Kidney (tissue), 14 donors: ENCODE measurements around the gene CCDC192. TPM values are rescaled to one million over a fixed set of nuclear protein-coding genes. Genes with fewer than 3 reads are reported as not detected.

Source experiments
- DNase-seq, 5 donors: peaks; one replicate each; pipeline ENCODE4 v3.0.0-alpha.2; 2013 to 2020
- FAIRE-seq: peaks from 2 replicates; lab custom pipeline; 2012; peaks lifted over from hg19 to GRCh38; lab: Jason Lieb, UNC
- H3K27ac ChIP-seq, 2 donors: one replicate each; pipeline ENCODE4 v1.7.0; 2013; ENCODE audit warnings: low read depth in 2 of 2, low read length in 2 of 2, inconsistent platforms in 1 of 2
- H3K27me3 ChIP-seq: one replicate; pipeline ENCODE4 v1.7.1; 2013; ENCODE audit warnings: low read length, inconsistent platforms; ENCODE audit not compliant: control insufficient read depth, insufficient read depth
- H3K36me3 ChIP-seq, 3 donors: one replicate each; pipeline versions ENCODE4 v1.7.0 to v1.7.1; 2013; ENCODE audit warnings: low read length in 3 of 3, control low read depth in 1 of 3, inconsistent platforms in 1 of 3; ENCODE audit not compliant: insufficient read depth in 3 of 3, control insufficient read depth in 2 of 3
- H3K4me1 ChIP-seq, 3 donors: one replicate each; pipeline versions ENCODE4 v1.7.0 to v1.7.1; 2013; ENCODE audit warnings: low read length in 3 of 3, inconsistent platforms in 1 of 3, low read depth in 1 of 3; ENCODE audit not compliant: control insufficient read depth in 2 of 3, insufficient read depth in 2 of 3
- H3K4me3 ChIP-seq, 3 donors: one replicate each; pipeline versions ENCODE4 v1.7.0 to v1.8.1; 2013; ENCODE audit warnings: low read length in 3 of 3, control low read depth in 1 of 3, inconsistent platforms in 1 of 3
- H3K9ac ChIP-seq, 3 donors: one replicate each; pipeline versions ENCODE4 v1.7.0 to v1.7.1; 2013; ENCODE audit warnings: low read length in 3 of 3, control low read depth in 1 of 3, inconsistent platforms in 1 of 3
- H3K9me3 ChIP-seq, 3 donors: one replicate each; pipeline versions ENCODE4 v1.7.0 to v1.7.1; 2013; ENCODE audit warnings: low read length in 3 of 3, control low read depth in 1 of 3, inconsistent platforms in 1 of 3; ENCODE audit not compliant: control insufficient read depth in 2 of 3, insufficient read depth in 1 of 3
- intact Hi-C: fragments of 100-400 bp; cut with DNase I; formaldehyde crosslinking; loops from one replicate; pipeline ENCODE4 v1.11.1; 2022
- polyA plus RNA-seq: library from polyadenylated mRNA; stranded (reverse); fragments of 350-450 nt; fragmentation: Illumina TruSeq; extraction: RNeasy Lipid Tissue Mini Kit (QIAGEN cat#74804); gene quantifications from one replicate; pipeline ENCODE4 v1.2.3, GENCODE V29; 2014; ENCODE audit warnings: low read depth, low replicate concordance; ENCODE audit not compliant: insufficient read depth
- total RNA-seq: library from RNA; stranded (reverse); fragmentation: NEBNext Ultra II Directional; extraction: Animal tissue kit (Norgen Biotek cat#: 25700); gene quantifications from one replicate; pipeline ENCODE4 v1.2.1, GENCODE V29; 2021
- TF ChIP-seq, protein P1 (sequence below): IDR thresholded peaks from 3 replicates; pipeline ENCODE4 v1.5.1; 2012; ENCODE audit warnings: mild to moderate bottlenecking, moderate library complexity, borderline replicate concordance; ENCODE audit not compliant: insufficient read depth; ENCODE audit errors: extremely low read depth
- donor health status: control.
- donor health status: control.
- donor health status: control.
- donor health status: control.
- donor health status: control.
- donor health status: DM: yes; HTN: yes; CAD: no.
- donor health status: Normal renal cell carcinoma (clear cell type).

CCDC192 gene
- total and polyA plus RNA-seq, 2 donors from 2014 or later, result not detected

DNA sequence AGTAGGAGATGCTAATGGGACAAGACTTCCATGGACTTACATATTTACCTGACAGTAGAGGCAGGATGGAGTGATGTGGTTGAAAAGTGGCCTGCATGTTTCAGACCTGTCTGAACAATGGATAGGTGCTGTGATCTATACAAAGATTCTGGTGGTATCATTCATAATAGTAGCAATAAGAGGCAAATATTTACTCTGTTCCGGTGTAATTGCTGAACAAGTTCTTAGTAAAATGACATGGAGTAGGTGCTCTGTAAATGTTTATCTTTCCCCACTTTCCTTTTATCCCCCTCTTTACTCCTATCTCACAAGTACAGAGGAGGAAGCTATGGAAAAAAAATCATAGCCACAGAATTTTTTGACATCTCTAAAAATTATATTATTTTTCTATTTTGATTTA lies 221.4 kb downstream of the CCDC192 start:
- TF ChIP-seq, protein P1, sequence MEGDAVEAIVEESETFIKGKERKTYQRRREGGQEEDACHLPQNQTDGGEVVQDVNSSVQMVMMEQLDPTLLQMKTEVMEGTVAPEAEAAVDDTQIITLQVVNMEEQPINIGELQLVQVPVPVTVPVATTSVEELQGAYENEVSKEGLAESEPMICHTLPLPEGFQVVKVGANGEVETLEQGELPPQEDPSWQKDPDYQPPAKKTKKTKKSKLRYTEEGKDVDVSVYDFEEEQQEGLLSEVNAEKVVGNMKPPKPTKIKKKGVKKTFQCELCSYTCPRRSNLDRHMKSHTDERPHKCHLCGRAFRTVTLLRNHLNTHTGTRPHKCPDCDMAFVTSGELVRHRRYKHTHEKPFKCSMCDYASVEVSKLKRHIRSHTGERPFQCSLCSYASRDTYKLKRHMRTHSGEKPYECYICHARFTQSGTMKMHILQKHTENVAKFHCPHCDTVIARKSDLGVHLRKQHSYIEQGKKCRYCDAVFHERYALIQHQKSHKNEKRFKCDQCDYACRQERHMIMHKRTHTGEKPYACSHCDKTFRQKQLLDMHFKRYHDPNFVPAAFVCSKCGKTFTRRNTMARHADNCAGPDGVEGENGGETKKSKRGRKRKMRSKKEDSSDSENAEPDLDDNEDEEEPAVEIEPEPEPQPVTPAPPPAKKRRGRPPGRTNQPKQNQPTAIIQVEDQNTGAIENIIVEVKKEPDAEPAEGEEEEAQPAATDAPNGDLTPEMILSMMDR, result no peak
- no peaks in the 10 kb centered on the region for H3K27me3 ChIP-seq
- no peak for FAIRE-seq
- intact Hi-C loops, result no loop called here
- no peaks in the 10 kb centered on the region for H3K36me3 ChIP-seq
- H3K9ac ChIP-seq, result no peak overlapping the region
- DNase-seq, result no peak
- no peaks in the 10 kb centered on the region for H3K9me3 ChIP-seq
- H3K27ac ChIP-seq, result no peak overlapping the region
- H3K4me3 ChIP-seq, result no peak overlapping the region
- H3K4me1 ChIP-seq, result no peaks in the 10 kb centered on the region

DNA sequence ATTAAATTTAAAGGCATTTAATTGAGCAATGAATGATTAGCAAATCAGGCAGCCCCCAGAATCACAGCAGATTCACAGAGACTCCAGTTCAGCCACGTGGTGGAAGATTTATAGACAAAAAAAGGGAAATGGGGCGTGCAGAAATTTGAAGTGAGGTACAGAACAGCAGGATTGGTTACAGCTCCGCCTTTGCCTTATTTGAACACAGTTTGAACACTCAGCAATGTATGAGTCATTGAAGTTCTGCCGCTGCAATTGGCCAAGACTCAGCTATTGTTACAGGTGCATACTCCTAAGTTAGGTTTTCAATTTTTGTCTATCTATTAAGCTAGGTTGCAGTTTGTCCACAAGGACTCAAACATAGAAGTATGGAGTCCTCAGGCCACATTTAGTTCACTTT lies 222.7 kb downstream of the CCDC192 start:
- no peaks in the 10 kb centered on the region for H3K36me3 ChIP-seq
- no peak overlapping the region for H3K27ac ChIP-seq
- no peaks in the 10 kb centered on the region for H3K27me3 ChIP-seq
- H3K9ac ChIP-seq, result no peak overlapping the region
- no peak for DNase-seq
- H3K4me1 ChIP-seq, result no peaks in the 10 kb centered on the region
- no peaks in the 10 kb centered on the region for H3K9me3 ChIP-seq
- TF ChIP-seq, protein P1, result no peak
- intact Hi-C loops, result no loop called here
- no peak for FAIRE-seq
- H3K4me3 ChIP-seq, result no peak overlapping the region

DNA sequence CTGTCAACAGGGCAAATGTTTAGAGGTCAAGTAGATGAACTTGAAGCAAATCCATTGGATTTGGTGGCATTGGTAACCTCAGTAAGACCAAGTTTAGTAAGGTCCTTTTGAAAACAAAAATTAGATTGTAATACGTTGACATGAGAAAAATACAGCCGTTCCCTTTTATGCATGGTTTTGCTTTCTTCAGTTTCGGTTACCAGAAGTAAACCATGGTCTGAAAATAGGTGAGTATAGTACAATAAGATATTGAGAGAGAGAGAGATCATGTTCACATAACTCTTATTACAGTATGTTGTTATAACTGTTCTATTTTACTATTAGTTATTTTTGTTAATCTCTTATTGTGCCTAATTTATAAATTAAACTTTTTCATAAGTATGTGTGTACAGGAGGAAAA lies 223.8 kb downstream of the CCDC192 start:
- Histone ChIP-seq H3K27me3 (no peaks in the 10 kb centered on the region), H3K4me1 (no peaks in the 10 kb centered on the region), H3K36me3 (no peaks in the 10 kb centered on the region), H3K4me3 (no peak overlapping the region), H3K27ac (no peak overlapping the region), H3K9me3 (no peaks in the 10 kb centered on the region), H3K9ac (no peak overlapping the region)
- no peak for DNase-seq
- intact Hi-C loops, result no loop called here
- FAIRE-seq, result no peak
- TF ChIP-seq, protein P1, result no peak

DNA sequence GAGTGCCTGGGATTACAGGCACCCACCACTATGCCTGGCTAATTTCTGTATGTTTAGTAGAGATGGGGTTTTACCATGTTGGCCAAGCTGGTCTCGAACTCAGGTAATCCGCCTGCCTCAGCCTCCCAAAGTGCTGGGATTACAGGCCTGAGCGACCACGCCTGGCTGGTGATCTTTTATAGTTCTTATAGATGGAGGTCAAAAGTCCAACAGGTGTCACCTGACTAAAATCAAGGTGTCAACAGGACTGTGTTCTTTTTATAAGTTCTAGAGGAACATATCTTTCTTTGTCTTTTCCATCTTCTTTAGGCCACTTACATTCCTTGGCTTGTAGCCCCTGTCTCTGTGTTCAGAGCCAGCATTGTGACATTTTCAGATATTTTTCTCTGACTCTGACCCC lies 224.9 kb downstream of the CCDC192 start:
- Histone ChIP-seq H3K27me3 (no peaks in the 10 kb centered on the region), H3K9me3 (no peaks in the 10 kb centered on the region), H3K4me1 (no peaks in the 10 kb centered on the region), H3K9ac (no peak overlapping the region), H3K36me3 (no peaks in the 10 kb centered on the region), H3K4me3 (no peak overlapping the region), H3K27ac (no peak overlapping the region)
- TF ChIP-seq, protein P1, result no peak
- intact Hi-C loops, result no loop called here
- FAIRE-seq, result no peak
- no peak for DNase-seq
